Endothelial cell of umbilical vein (primary cell): ENCODE results near the gene PIGW. TPM values are rescaled to one million over a fixed set of nuclear protein-coding genes. Genes with fewer than 3 reads are reported as not detected.

Source experiments
- BruUV-seq: library from RNA; stranded (reverse); fragments of 400-500 nt; replicated peaks from 2 replicates; lab custom pipeline; 2021; lab: Mats Ljungman, UMichigan
- CTCF ChIA-PET: fragments of 300-600, 350-600 bp; sonication (Branson Sonifier 250); formaldehyde crosslinking; loops from one replicate; lab custom pipeline; 2021; ENCODE audit warnings: antibody characterized with exemption, inconsistent platforms; lab: Charles Lee
- POLR2A ChIA-PET: fragments of 300-600, 350-600 bp; sonication (Branson Sonifier 250); formaldehyde crosslinking; loops from one replicate; lab custom pipeline; 2021; ENCODE audit warnings: antibody characterized with exemption, inconsistent platforms; lab: Charles Lee
- DNase-seq: peaks from one replicate; pipeline ENCODE4 v3.0.0-alpha.2; 2011; ENCODE audit warnings: low read depth, low spot score
- FAIRE-seq: peaks from 2 replicates; lab custom pipeline; 2011; peaks lifted over from hg19 to GRCh38; lab: Jason Lieb, UNC
- H2AFZ ChIP-seq: 2 replicates; pipeline ENCODE4 v1.6.0; 2012; ENCODE audit warnings: low read depth, low read length, control low read depth, inconsistent platforms
- H3K27ac ChIP-seq: 2 replicates; pipeline ENCODE4 v1.5.1; 2011; ENCODE audit warnings: low read depth, mild to moderate bottlenecking, control low read depth, low read length, moderate library complexity; ENCODE audit not compliant: insufficient read depth
- H3K27me3 ChIP-seq, 2 experiments: 2 replicates each; pipeline versions ENCODE4 v1.6.0 to v1.6.1; 2011; ENCODE audit warnings: low read length in 2 of 2, mixed read lengths in 1 of 2; ENCODE audit not compliant: control insufficient read depth in 2 of 2, insufficient read depth in 2 of 2
- H3K36me3 ChIP-seq, 2 experiments: 2 replicates in 1 of 2; 3 replicates in 1 of 2; pipeline ENCODE4 v1.5.1; 2011; ENCODE audit warnings: low read length in 2 of 2, mild to moderate bottlenecking in 1 of 2, moderate library complexity in 1 of 2; ENCODE audit not compliant: control insufficient read depth in 2 of 2, insufficient read depth in 2 of 2; ENCODE audit errors: extremely low read depth in 1 of 2
- H3K4me1 ChIP-seq: 3 replicates; pipeline ENCODE4 v1.5.1; 2011; ENCODE audit warnings: mild to moderate bottlenecking, low read length; ENCODE audit not compliant: control insufficient read depth, insufficient read depth; ENCODE audit errors: extremely low read depth
- H3K4me2 ChIP-seq: 2 replicates; pipeline ENCODE4 v1.6.1; 2011; ENCODE audit warnings: low read length, control low read depth, mixed read lengths; ENCODE audit not compliant: insufficient read depth
- H3K4me3 ChIP-seq, 3 experiments: fragments of 200-600 bp in 1 of 3; sonication (generic), shearing (Covaris generic) in 1 of 3; replicated peaks in 1 of 3; 2 replicates each; pipeline ENCODE4 v1.5.1; 2011 to 2016; ENCODE audit warnings: control low read depth in 3 of 3, low read length in 3 of 3, mild to moderate bottlenecking in 2 of 3, inconsistent platforms in 1 of 3, low read depth in 1 of 3, moderate library complexity in 1 of 3; ENCODE audit not compliant: insufficient read depth in 1 of 3
- H3K79me2 ChIP-seq: 2 replicates; pipeline ENCODE4 v1.6.0; 2012; ENCODE audit warnings: low read length, inconsistent platforms; ENCODE audit not compliant: control insufficient read depth, insufficient read depth
- H3K9ac ChIP-seq: replicated peaks from 2 replicates; pipeline ENCODE3; 2011; ENCODE audit warnings: low read length, control low read depth; ENCODE audit not compliant: insufficient read depth; ENCODE audit errors: extremely low read depth
- H3K9me1 ChIP-seq: replicated peaks from 3 replicates; pipeline ENCODE4 v1.6.0; 2011; ENCODE audit warnings: mild to moderate bottlenecking, low read length; ENCODE audit not compliant: control insufficient read depth, insufficient read depth; ENCODE audit errors: extremely low read depth
- H3K9me3 ChIP-seq: replicated peaks from 2 replicates; pipeline ENCODE4 v1.5.1; 2012; ENCODE audit warnings: low read length, inconsistent platforms; ENCODE audit not compliant: control insufficient read depth, insufficient read depth
- H4K20me1 ChIP-seq: replicated peaks from 2 replicates; pipeline ENCODE3; 2011; ENCODE audit warnings: mild to moderate bottlenecking, low read length; ENCODE audit not compliant: control insufficient read depth, insufficient read depth; ENCODE audit errors: extremely low read depth
- CTCF ChIP-seq, 2 donors: IDR thresholded peaks; 1 replicate in 1 of 2; 2 replicates in 1 of 2; pipeline ENCODE4 v1.5.1; 2011; ENCODE audit warnings: low read length in 2 of 2, mild to moderate bottlenecking in 2 of 2, moderate library complexity in 2 of 2, control low read depth in 1 of 2, inconsistent platforms in 1 of 2, low read depth in 1 of 2; ENCODE audit not compliant: insufficient read depth in 1 of 2; ENCODE audit errors: extremely low read depth in 1 of 2
- EZH2 ChIP-seq: IDR thresholded peaks from 2 replicates; pipeline ENCODE4 v1.6.1; 2012; ENCODE audit warnings: borderline replicate concordance, low read depth, mild to moderate bottlenecking, moderate library complexity, low read length, inconsistent platforms; ENCODE audit not compliant: severe bottlenecking
- FOS ChIP-seq: IDR thresholded peaks from 2 replicates; pipeline ENCODE4 v1.6.1; 2011; ENCODE audit warnings: mild to moderate bottlenecking, low read length, moderate library complexity, borderline replicate concordance; ENCODE audit not compliant: insufficient read depth
- GATA2 ChIP-seq: IDR thresholded peaks from 2 replicates; pipeline ENCODE4 v1.7.0; 2011; ENCODE audit warnings: low read depth, mild to moderate bottlenecking, moderate library complexity, mixed read lengths, low read length; ENCODE audit not compliant: insufficient read length, insufficient read depth
- MAX ChIP-seq: IDR thresholded peaks from 2 replicates; pipeline ENCODE4 v1.6.1; 2011; ENCODE audit not compliant: insufficient read depth, insufficient read length
- MYC ChIP-seq: IDR thresholded peaks from one replicate; pipeline ENCODE4 v1.6.1; 2011; ENCODE audit warnings: mild to moderate bottlenecking, low read depth, low read length
- POLR2A ChIP-seq: IDR thresholded peaks from 2 replicates; pipeline ENCODE4 v1.6.1; 2012; ENCODE audit warnings: low read depth, mild to moderate bottlenecking, control low read depth, low read length
- POLR2AphosphoS5 ChIP-seq: IDR thresholded peaks from 2 replicates; pipeline ENCODE4 v1.6.1; 2012; ENCODE audit warnings: low read depth, mild to moderate bottlenecking, control low read depth, low read length, moderate library complexity; ENCODE audit not compliant: insufficient read depth
- dilution Hi-C: fragments of 300-500 bp; cut with MboI; formaldehyde crosslinking; loops from one replicate; pipeline ENCODE4 v1.15.0; 2019; ENCODE audit warnings: low sequenced_read_pairs; ENCODE audit not compliant: extremely low pct_ligation_motif_present
- intact Hi-C: fragments of 100-400 bp; cut with micrococcal nuclease; formaldehyde crosslinking; loops from one replicate; pipeline ENCODE4 v1.10.0; 2022
- polyA plus RNA-seq, 4 experiments: library from polyadenylated mRNA; depleted of rRNA in 3 of 4; stranded (reverse) in 3 of 4; unstranded in 1 of 4; fragments of >200 nt; gene quantifications; 2 replicates each; pipeline versions ENCODE4 v1.2.1 to v1.2.3, GENCODE V29; 2011 to 2012; ENCODE audit warnings: missing spikeins in 1 of 4
- total RNA-seq: library from RNA; stranded (reverse); gene quantifications from 2 replicates; pipeline ENCODE4 v1.2.3, GENCODE V29; 2021

The PIGW gene
- total and polyA plus RNA-seq, 2 donors (not counting 3 experiments of a cell fraction or from before 2014, with no cell fraction given): 5.9 to 13.1 TPM

- ChIA-PET POLR2A (no interaction called here), CTCF (no interaction called here)
- Histone ChIP-seq H2AFZ (no peak overlapping the region), H3K79me2 (no peaks in the 10 kb centered on the region), H4K20me1 (no peaks in the 10 kb centered on the region), H3K9me3 (no peaks in the 10 kb centered on the region), H3K9ac (no peak overlapping the region), H3K4me1 (no peaks in the 10 kb centered on the region), H3K36me3 (peaks cover 6 to 23% of the 10 kb centered on the region in 2 experiments), H3K4me3 (no peak overlapping the region), H3K4me2 (no peak overlapping the region), H3K27ac (no peak overlapping the region), H3K9me1 (no peaks in the 10 kb centered on the region), H3K27me3 (no peaks in the 10 kb centered on the region)
- no peak for FAIRE-seq
- intact Hi-C loops (no loop called here), dilution Hi-C loops (no loop called here)
- BruUV-seq: no TSS peak
- no peak for TF ChIP-seq CTCF (IDR thresholded peaks at IDR 0.05; ENCODE audit: extremely low read depth in 1 of 2, insufficient read depth in 1 of 2, low read depth in 1 of 2, low read length in 2 of 2)
- no peak for TF ChIP-seq FOS
- TF ChIP-seq MYC: no peak
- TF ChIP-seq MAX: no peak
- no peak for TF ChIP-seq POLR2AphosphoS5
- TF ChIP-seq GATA2: no peak
- TF ChIP-seq EZH2: no peak
- TF ChIP-seq POLR2A: no peak
- no peak for DNase-seq
These were observed 31.2 kb upstream of the PIGW start for GRCh38 chr17:36503456-36504155.
